Activated CD4-positive, alpha-beta T cell treated with anti-CD3 and anti-CD28 coated beads for 36 hours (primary cell): Measurements from ENCODE around the gene PTTG1. TPM values are rescaled to one million over a fixed set of nuclear protein-coding genes. Genes with fewer than 3 reads are reported as not detected.

Source experiments
- ATAC-seq: fragments of 200-7000 bp; cut with Tn5 transposase; one replicate; pipeline ENCODE4 v1.10.0; 2021; ENCODE audit warnings: mild to moderate bottlenecking, moderate library complexity
- CTCF ChIA-PET: fragments of 350-600 bp; sonication (Branson Sonifier 250); formaldehyde crosslinking; loops from one replicate; lab custom pipeline; 2021; ENCODE audit warnings: antibody characterized with exemption; lab: Charles Lee
- POLR2A ChIA-PET: fragments of 350-600 bp; sonication (Branson Sonifier 250); formaldehyde crosslinking; loops from one replicate; lab custom pipeline; 2021; ENCODE audit warnings: antibody characterized with exemption, inconsistent platforms; lab: Charles Lee
- DNase-seq: peaks from one replicate; pipeline ENCODE4 v3.0.0-alpha.2; 2020
- H3K27ac Mint-ChIP-seq: one replicate; pipeline ENCODE4 v1.8.0; 2021; ENCODE audit warnings: mixed read lengths
- H3K27me3 Mint-ChIP-seq: one replicate; pipeline ENCODE4 v1.8.0; 2021; ENCODE audit warnings: mixed read lengths
- H3K36me3 Mint-ChIP-seq: one replicate; pipeline ENCODE4 v1.8.0; 2021; ENCODE audit warnings: low read depth, mixed read lengths
- H3K4me1 Mint-ChIP-seq: one replicate; pipeline ENCODE4 v1.8.0; 2021; ENCODE audit warnings: mixed read lengths
- H3K4me3 Mint-ChIP-seq: one replicate; pipeline ENCODE4 v1.8.0; 2021; ENCODE audit warnings: mild to moderate bottlenecking, moderate library complexity, mixed read lengths
- H3K9me3 Mint-ChIP-seq: one replicate; pipeline ENCODE4 v1.8.0; 2021; ENCODE audit warnings: low read depth, mixed read lengths
- intact Hi-C, 2 experiments: fragments of 100-400 bp; cut with DNase I in 1 of 2; cut with micrococcal nuclease in 1 of 2; formaldehyde crosslinking; loops; one replicate each; pipeline versions ENCODE4 v1.14.2 to v1.15.1; 2022 to 2024; cut with DNase I, micrococcal nuclease
- total RNA-seq, 2 experiments: library from RNA; stranded (reverse); gene quantifications; one replicate each; pipeline ENCODE4 v1.2.3, GENCODE V29; 2021

Gene PTTG1
- 100 to 1,000 TPM; 169 to 212 TPM for total RNA-seq

DNA sequence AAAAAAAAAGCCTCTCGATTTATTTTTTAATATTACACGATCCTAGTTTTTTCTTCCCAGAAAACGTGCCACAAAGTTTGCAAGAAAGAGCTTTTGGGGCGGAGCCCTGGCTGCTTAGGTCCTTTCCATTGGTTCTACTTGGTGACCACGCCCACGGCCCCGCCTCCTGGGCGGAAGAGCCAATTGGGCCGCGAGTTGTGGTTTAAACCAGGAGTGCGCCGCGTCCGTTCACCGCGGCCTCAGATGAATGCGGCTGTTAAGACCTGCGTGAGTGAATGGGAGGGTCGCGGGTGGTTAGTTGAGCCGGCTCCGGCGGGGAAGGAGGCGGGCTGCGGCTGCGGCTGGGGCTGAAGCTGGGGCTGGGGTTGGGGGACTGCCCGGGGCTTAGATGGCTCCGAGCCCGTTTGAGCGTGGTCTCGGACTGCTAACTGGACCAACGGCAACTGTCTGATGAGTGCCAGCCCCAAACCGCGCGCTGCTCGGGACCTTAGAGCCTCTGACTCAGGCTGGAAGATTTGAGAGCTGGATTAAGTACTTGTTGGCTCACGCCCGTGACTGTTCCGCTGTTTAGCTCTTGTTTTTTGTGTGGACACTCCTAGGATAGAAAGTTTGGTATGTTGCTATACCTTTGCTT, at the start of gene PTTG1:
TSS of gene PTTG1 (plus strand) at position 231 of the 634 bp plus-strand sequence. CDS start 458 bp downstream, outside the sequence.
- H3K27ac Mint-ChIP-seq, result peak within 1 kb of the TSS; percentile 92
- peaks cover 65% of the 10 kb centered on the region for H3K4me1 Mint-ChIP-seq
- intact Hi-C loops, result loop anchor here (1.0 to 5.0 kb wide), 3 partner anchors 18 to 1159 kb away; partner anchors contain the start of gene UBLCP1 (in 1 of the 2)
- ATAC-seq, result peak; percentile 74
- H3K36me3 Mint-ChIP-seq, result peaks cover 33% of the 10 kb centered on the region
- ChIA-PET POLR2A (interaction anchor here (0.6 to 1.4 kb wide), 5 partner anchors 16 to 1002 kb away, joined by 3 to 6 read pairs (median 4); no protein-coding TSS in a partner anchor), CTCF (interaction anchor here (0.6 to 9.3 kb wide), 6 partner anchors 9 to 872 kb away, joined by 3 to 107 read pairs (median 4); no protein-coding TSS in a partner anchor)
- no peaks in the 10 kb centered on the region for H3K27me3 Mint-ChIP-seq
- DNase-seq, result peak; percentile 95
- H3K9me3 Mint-ChIP-seq, result no peaks in the 10 kb centered on the region
- H3K4me3 Mint-ChIP-seq, result peak within 1 kb of the TSS; percentile 92

DNA sequence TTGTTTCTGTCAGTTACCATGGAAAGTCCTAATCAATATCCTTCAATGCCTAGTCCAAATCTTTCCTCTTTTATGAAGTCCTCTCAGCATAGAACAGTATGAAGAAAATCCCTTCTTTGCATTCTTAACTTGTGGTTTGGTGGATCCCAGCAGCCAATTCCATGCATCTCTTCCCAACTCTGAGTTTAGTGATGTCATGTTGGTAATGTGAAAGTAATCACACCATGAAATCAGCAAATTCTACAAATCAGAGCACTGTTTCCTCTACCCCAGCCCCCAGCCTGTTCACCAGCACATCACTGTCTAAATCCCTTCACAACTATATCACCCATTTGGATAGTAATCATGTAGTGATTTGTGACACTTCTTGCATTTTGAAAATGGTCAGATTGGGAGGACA, 46.5 kb upstream of the PTTG1 start:
- Mint-ChIP-seq H3K4me1 (peaks cover 5% of the 10 kb centered on the region), H3K27ac (no peak overlapping the region), H3K4me3 (no peak overlapping the region), H3K27me3 (peaks cover 44% of the 10 kb centered on the region), H3K9me3 (no peaks in the 10 kb centered on the region), H3K36me3 (no peaks in the 10 kb centered on the region)
- intact Hi-C loops, result no loop called here
- ATAC-seq (no peak), DNase-seq (no peak)
- ChIA-PET POLR2A (no interaction called here), CTCF (interaction anchor here (2.4 kb wide), 1 partner anchor 16 kb away, joined by 9 read pairs; no protein-coding TSS in a partner anchor)

DNA sequence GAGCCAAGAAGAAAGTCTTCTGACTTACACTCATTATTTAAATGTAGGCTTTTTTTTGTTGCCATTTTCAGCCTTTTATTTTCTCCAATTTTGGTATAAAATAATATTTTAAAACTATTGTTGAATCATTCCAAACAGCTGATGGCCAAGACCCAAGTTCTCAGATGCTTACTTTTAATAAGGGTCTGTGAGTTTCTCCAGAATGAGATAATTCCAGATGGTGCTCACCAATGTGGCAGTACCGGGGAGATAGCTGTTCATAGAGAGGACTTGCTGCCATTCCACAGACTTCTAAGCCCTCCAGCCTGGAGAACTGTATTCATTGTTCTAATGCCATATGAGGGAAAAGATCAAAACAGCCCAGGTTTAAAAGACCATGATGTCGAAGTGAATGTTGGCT, 46.0 kb upstream of the PTTG1 start:
- ChIA-PET POLR2A (no interaction called here), CTCF (interaction anchor here (0.6 to 2.4 kb wide), 2 partner anchors 15 to 1330 kb away, joined by 3 to 9 read pairs; no protein-coding TSS in a partner anchor)
- Mint-ChIP-seq H3K4me1 (peaks cover 3% of the 10 kb centered on the region), H3K36me3 (no peaks in the 10 kb centered on the region), H3K4me3 (no peak overlapping the region), H3K27ac (no peak overlapping the region), H3K9me3 (no peaks in the 10 kb centered on the region), H3K27me3 (peaks cover 42% of the 10 kb centered on the region)
- DNase-seq, result no peak
- intact Hi-C loops, result no loop called here
- no peak for ATAC-seq

DNA sequence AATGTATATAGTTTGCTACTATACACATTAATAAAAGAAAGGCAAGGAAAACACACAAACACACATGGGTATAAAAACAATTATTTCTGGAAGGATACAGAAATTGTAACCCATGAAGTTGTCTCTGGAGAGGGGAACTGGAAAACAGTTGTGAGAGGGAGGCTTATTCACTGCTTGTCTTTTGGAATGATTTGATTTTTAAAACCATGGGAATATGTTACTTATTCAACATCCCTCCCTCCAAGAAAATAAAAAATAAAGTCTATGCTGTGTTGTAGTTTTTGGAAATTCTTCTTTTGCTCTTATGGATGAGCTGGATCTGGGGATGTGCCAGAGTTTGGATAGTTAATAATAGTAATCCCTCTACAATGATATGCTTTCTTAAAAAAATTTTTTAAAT, 45.2 kb upstream of the PTTG1 start:
- ChIA-PET POLR2A (interaction anchor here (0.7 kb wide), 1 partner anchor 39 kb away, joined by 10 read pairs; no protein-coding TSS in a partner anchor), CTCF (interaction anchor here (2.4 kb wide), 1 partner anchor 15 kb away, joined by 9 read pairs; no protein-coding TSS in a partner anchor)
- Mint-ChIP-seq H3K27ac (no peak overlapping the region), H3K9me3 (no peaks in the 10 kb centered on the region), H3K4me3 (no peak overlapping the region), H3K27me3 (peaks cover 35% of the 10 kb centered on the region), H3K36me3 (no peaks in the 10 kb centered on the region), H3K4me1 (no peaks in the 10 kb centered on the region)
- ATAC-seq, result no peak
- DNase-seq, result no peak
- intact Hi-C loops, result no loop called here

DNA sequence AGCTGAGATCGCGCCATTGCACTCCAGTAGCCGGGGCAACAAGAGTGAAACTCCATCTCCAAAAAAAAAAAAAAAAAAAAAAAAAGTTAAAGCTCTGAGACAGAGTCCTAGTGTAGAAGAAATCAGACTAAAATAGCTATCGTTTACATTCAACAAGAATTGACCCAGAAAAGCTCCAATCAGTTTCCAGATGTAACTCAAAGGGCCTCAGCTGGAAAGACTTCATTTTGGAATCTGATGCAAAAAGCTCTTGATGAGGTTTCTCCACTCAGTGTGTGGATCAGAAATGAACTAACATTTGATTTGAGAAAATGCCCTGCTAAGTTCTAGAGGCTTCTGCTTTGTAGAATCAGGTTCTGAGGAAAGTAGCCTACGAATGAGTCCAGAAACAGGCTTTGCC, 44.0 kb upstream of the PTTG1 start:
- H3K36me3 Mint-ChIP-seq, result no peaks in the 10 kb centered on the region
- POLR2A ChIA-PET, result no interaction called here
- intact Hi-C loops, result no loop called here
- no peaks in the 10 kb centered on the region for H3K9me3 Mint-ChIP-seq
- H3K27ac Mint-ChIP-seq, result no peak overlapping the region
- H3K4me3 Mint-ChIP-seq, result no peak overlapping the region
- H3K4me1 Mint-ChIP-seq, result no peaks in the 10 kb centered on the region
- DNase-seq (no peak), ATAC-seq (no peak)
- CTCF ChIA-PET, result interaction anchor here (0.6 to 2.4 kb wide), 3 partner anchors 13 to 79 kb away, joined by 3 to 9 read pairs (median 4); no protein-coding TSS in a partner anchor
- H3K27me3 Mint-ChIP-seq, result peaks cover 30% of the 10 kb centered on the region

DNA sequence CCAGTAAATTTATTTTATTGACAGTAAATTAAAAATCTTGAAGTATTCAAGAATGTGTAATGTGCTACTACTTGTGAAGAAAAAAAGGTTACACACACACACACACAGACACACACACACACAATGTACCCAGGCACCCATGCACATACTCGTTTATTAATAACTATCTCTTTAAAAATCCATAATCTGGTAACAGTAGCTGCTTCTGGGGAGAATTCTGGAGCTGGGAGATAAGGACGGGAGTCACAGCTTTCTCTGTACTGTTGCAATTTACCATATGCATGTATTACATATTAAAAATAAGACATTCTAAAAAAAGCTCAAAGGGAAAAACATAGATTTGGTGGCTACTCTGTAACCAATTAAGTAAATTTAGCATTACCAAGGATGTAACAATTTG, 43.3 kb upstream of the PTTG1 start:
- ATAC-seq (no peak), DNase-seq (no peak)
- Mint-ChIP-seq H3K4me3 (no peak overlapping the region), H3K27me3 (peaks cover 25% of the 10 kb centered on the region), H3K4me1 (no peaks in the 10 kb centered on the region), H3K9me3 (no peaks in the 10 kb centered on the region), H3K36me3 (no peaks in the 10 kb centered on the region), H3K27ac (no peak overlapping the region)
- intact Hi-C loops, result no loop called here
- CTCF ChIA-PET, result interaction anchor here (0.6 to 1.4 kb wide), 2 partner anchors 33 to 60 kb away, joined by 3 read pairs; no protein-coding TSS in a partner anchor
- POLR2A ChIA-PET, result interaction anchor here (0.6 kb wide), 1 partner anchor 194 kb away, joined by 6 read pairs; no protein-coding TSS in a partner anchor

DNA sequence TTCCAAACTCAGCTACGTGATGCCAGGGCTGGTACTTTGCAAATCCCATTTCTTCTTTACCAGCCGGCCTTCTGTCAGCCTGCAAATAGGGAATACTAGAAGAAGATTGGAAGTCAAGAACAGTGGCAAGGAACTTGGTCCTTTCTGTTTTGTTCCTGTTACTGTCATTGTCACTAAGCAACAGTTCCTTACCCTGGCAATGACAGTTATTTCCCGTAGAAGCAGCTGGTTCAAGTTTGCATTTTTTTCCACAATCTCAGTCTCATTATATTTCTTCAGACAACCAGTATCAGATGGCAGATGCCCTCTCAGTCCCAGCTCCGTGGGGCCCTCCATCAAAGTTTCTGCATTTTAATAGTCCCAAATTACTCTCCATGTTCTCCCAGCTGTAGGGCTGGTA, 42.1 kb upstream of the PTTG1 start:
- ChIA-PET CTCF (interaction anchor here (0.8 to 1.5 kb wide), 4 partner anchors 8 to 14 kb away, joined by 3 to 7 read pairs (median 4); no protein-coding TSS in a partner anchor), POLR2A (no interaction called here)
- DNase-seq (no peak), ATAC-seq (no peak)
- Mint-ChIP-seq H3K27ac (no peak overlapping the region), H3K4me1 (no peaks in the 10 kb centered on the region), H3K9me3 (no peaks in the 10 kb centered on the region), H3K36me3 (no peaks in the 10 kb centered on the region), H3K27me3 (peaks cover 19% of the 10 kb centered on the region), H3K4me3 (no peak overlapping the region)
- intact Hi-C loops, result no loop called here

DNA sequence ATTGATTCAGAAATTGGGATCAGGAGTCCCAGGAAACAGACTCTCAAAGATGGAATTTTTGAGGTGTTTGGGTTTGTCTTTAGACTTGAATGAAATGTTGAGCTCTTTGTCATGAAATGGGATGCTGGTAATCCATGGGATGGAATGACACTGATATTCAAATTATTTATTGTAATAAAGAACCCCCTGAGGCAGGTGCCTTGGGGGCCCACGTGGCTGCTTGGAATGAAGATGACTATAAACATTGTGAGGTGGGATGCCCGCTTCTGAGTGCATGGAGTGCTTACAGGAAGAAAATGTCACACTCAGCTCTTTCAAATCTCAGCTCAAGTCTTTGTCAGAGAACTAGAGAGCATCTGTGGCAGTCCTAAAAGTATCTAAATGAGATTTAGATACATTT, 41.6 kb upstream of the PTTG1 start:
- intact Hi-C loops, result no loop called here
- ChIA-PET POLR2A (no interaction called here), CTCF (interaction anchor here (0.8 to 1.5 kb wide), 3 partner anchors 9 to 13 kb away, joined by 3 to 7 read pairs (median 5); no protein-coding TSS in a partner anchor)
- DNase-seq, result no peak
- ATAC-seq, result no peak
- Mint-ChIP-seq H3K4me3 (no peak overlapping the region), H3K27me3 (peaks cover 14% of the 10 kb centered on the region), H3K4me1 (no peaks in the 10 kb centered on the region), H3K36me3 (no peaks in the 10 kb centered on the region), H3K9me3 (no peaks in the 10 kb centered on the region), H3K27ac (no peak overlapping the region)

DNA sequence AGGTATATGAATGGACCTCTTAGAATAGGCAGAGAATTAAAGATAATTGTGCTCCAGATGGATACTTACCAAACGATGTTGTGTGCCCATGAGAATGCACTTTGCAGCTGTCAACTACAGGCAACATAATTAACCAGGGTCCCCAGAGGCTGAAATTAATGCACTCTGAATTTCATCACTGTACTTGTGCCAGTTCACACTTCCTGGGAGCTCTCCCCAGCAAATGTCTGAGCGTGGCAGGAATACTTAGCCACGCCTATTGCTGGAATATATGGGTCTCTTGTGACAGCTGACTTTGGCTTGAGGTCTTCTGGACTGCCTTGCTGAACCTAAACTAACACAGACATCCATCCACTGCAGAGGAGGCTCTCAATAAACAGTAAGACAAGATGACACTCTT, 39.3 kb upstream of the PTTG1 start:
- intact Hi-C loops, result no loop called here
- DNase-seq (no peak), ATAC-seq (no peak)
- Mint-ChIP-seq H3K9me3 (peaks cover 2% of the 10 kb centered on the region), H3K4me1 (no peaks in the 10 kb centered on the region), H3K27me3 (peaks cover 3% of the 10 kb centered on the region), H3K4me3 (no peak overlapping the region), H3K27ac (no peak overlapping the region), H3K36me3 (no peaks in the 10 kb centered on the region)
- CTCF ChIA-PET, result no interaction called here
- POLR2A ChIA-PET, result no interaction called here

DNA sequence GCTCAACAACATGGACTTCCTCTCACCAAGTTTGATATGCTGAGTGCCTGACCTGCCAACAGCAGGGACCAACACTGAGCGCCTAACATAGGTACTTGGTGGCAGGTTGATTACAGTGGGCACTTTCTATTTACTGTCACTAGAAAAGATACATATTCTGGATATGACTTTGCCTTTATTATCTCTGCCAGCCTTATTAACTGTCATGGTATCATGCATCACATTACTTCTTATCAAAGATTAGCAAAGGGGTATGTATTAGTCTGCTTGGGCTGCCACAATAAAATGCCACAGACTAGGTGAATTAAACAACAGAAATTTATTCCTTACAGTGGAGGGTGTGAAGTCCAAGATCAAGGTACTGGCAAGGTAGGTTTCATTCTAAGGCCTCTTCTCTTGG, 37.0 kb upstream of the PTTG1 start:
- ChIA-PET CTCF (interaction anchor here (0.6 kb wide), 1 partner anchor 1774 kb away, joined by 3 read pairs; no protein-coding TSS in a partner anchor), POLR2A (no interaction called here)
- ATAC-seq, result no peak
- DNase-seq, result no peak
- H3K9me3 Mint-ChIP-seq, result peaks cover 13% of the 10 kb centered on the region
- H3K4me3 Mint-ChIP-seq, result no peak overlapping the region
- no peaks in the 10 kb centered on the region for H3K36me3 Mint-ChIP-seq
- H3K27me3 Mint-ChIP-seq, result no peaks in the 10 kb centered on the region
- no peaks in the 10 kb centered on the region for H3K4me1 Mint-ChIP-seq
- intact Hi-C loops, result no loop called here
- H3K27ac Mint-ChIP-seq, result no peak overlapping the region

DNA sequence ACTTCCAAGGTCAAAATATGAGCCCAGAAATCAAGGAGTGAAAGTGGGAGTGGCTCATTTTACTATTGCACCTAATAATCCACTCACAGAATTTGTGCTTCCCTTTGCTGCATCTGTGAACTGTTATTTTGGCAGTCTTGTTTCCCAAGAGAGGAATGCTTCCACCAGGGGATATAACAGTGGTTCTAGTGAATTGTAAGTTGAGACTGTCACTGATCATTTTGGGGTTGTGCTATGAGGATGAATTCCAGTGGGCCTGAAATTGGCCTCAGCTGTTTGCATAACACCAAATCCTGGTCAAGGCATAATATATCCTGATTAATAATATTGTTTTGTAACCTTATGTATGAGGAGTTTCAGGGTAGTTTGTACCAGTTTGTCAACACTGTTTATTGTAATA, 36.2 kb upstream of the PTTG1 start:
- Mint-ChIP-seq H3K27ac (no peak overlapping the region), H3K4me1 (no peaks in the 10 kb centered on the region), H3K27me3 (no peaks in the 10 kb centered on the region), H3K9me3 (peaks cover 13% of the 10 kb centered on the region), H3K36me3 (no peaks in the 10 kb centered on the region), H3K4me3 (no peak overlapping the region)
- ATAC-seq (no peak), DNase-seq (no peak)
- intact Hi-C loops, result no loop called here
- ChIA-PET POLR2A (no interaction called here), CTCF (interaction anchor here (1.0 kb wide), 1 partner anchor 40 kb away, joined by 3 read pairs; no protein-coding TSS in a partner anchor)
